Measurements from ENCODE around the gene FADS3.

The FADS3 gene

GRCh38 chr11:61862714-61863547 is 28.4 kb downstream of the FADS3 start:
- TF ChIP-seq CTCF (IDR thresholded peaks at IDR 0.05; ENCODE audit: low read depth, low read length, missing control alignments): no peak
- no peak for DNase-seq (ENCODE audit: extremely low read depth, low read depth)
- no peak overlapping the region for H3K4me3 ChIP-seq (replicated peaks; ENCODE audit: low read depth, low read length)

- no peak for DNase-seq (ENCODE audit: extremely low read depth, low read depth)
- no peak overlapping the region for H3K4me3 ChIP-seq (replicated peaks; ENCODE audit: low read depth, low read length)
- TF ChIP-seq CTCF (IDR thresholded peaks at IDR 0.05; ENCODE audit: low read depth, low read length, missing control alignments): no peak
These were observed 29.7 kb downstream of the FADS3 start for GRCh38 chr11:61861634-61862033.

GRCh38 chr11:61860054-61860903 is 31.1 kb downstream of the FADS3 start:
- no peak for TF ChIP-seq CTCF (IDR thresholded peaks at IDR 0.05; ENCODE audit: low read depth, low read length, missing control alignments)
- DNase-seq (ENCODE audit: extremely low read depth, low read depth): no peak

GRCh38 chr11:61855939-61856680 is 35.2 kb downstream of the FADS3 start:
- no peak for DNase-seq (ENCODE audit: extremely low read depth, low read depth)
- no peak for TF ChIP-seq CTCF (IDR thresholded peaks at IDR 0.05; ENCODE audit: low read depth, low read length, missing control alignments)
- no peak overlapping the region for H3K4me3 ChIP-seq (replicated peaks; ENCODE audit: low read depth, low read length)

More at GRCh38 chr11:61860054-61860903, 31.1 kb downstream of the FADS3 start:
- no peak overlapping the region for H3K4me3 ChIP-seq (replicated peaks; ENCODE audit: low read depth, low read length)

- TF ChIP-seq CTCF (IDR thresholded peaks at IDR 0.05; ENCODE audit: low read depth, low read length, missing control alignments): no peak
- DNase-seq (ENCODE audit: extremely low read depth, low read depth): no peak
- H3K4me3 ChIP-seq (replicated peaks; ENCODE audit: low read depth, low read length): no peak overlapping the region
These were observed 36.2 kb downstream of the FADS3 start for GRCh38 chr11:61854966-61855714.

Data from HFF-Myc (cell line).